HG03064 (cell line): ENCODE data around the gene NOTCH1.

Source experiments
- ATAC-seq: cut with Tn5 transposase; IDR thresholded peaks from one replicate; pipeline ENCODE4 v1.9.1; 2021; ENCODE audit warnings: low read depth; ENCODE audit not compliant: unreplicated experiment

NOTCH1 gene

GRCh38 chr9:136492978-136493522 is 52.8 kb downstream of the NOTCH1 start:
- ATAC-seq: no peak

- ATAC-seq: no peak
Measured at GRCh38 chr9:136489731-136490130, 56.1 kb downstream of the NOTCH1 start.

- ATAC-seq: no peak
Measured at GRCh38 chr9:136488247-136489214, 57.3 kb downstream of the NOTCH1 start.

GRCh38 chr9:136487672-136488071 is 58.2 kb downstream of the NOTCH1 start:
- ATAC-seq: no peak

GRCh38 chr9:136486823-136487620 is 58.8 kb downstream of the NOTCH1 start:
- no peak for ATAC-seq

- no peak for ATAC-seq
Measured at GRCh38 chr9:136486131-136486530, 59.7 kb downstream of the NOTCH1 start.

GRCh38 chr9:136485049-136486045 is 60.5 kb downstream of the NOTCH1 start:
- no peak for ATAC-seq

GRCh38 chr9:136484153-136485048 is 61.4 kb downstream of the NOTCH1 start:
- ATAC-seq: no peak

GRCh38 chr9:136483589-136484152 is 62.2 kb downstream of the NOTCH1 start:
- ATAC-seq: peak; percentile 47

- ATAC-seq: peak; percentile 47
Measured at GRCh38 chr9:136482793-136483588, 62.9 kb downstream of the NOTCH1 start, which contains the start of gene SEC16A. Gene SEC16A, minus strand, starts transcription at chr9:136483040. Its CDS starts 5,425 bp downstream, at chr9:136477615.

GRCh38 chr9:136482046-136482792 is 63.6 kb downstream of the NOTCH1 start:
- no peak for ATAC-seq

GRCh38 chr9:136481558-136481957 is 64.3 kb downstream of the NOTCH1 start:
- no peak for ATAC-seq

GRCh38 chr9:136476369-136477150 is 69.3 kb downstream of the NOTCH1 start:
- no peak for ATAC-seq

GRCh38 chr9:136474974-136475865 is 70.6 kb downstream of the NOTCH1 start:
- no peak for ATAC-seq

GRCh38 chr9:136474021-136474640 is 71.7 kb downstream of the NOTCH1 start:
- no peak for ATAC-seq
